CD14-positive monocyte (primary cell): Measurements from ENCODE around the gene ARHGEF7. TPM values are rescaled to one million over a fixed set of nuclear protein-coding genes. Genes with fewer than 3 reads are reported as not detected.

Source experiments
- DNase-seq, 3 donors: peaks; one replicate each; pipeline ENCODE4 v3.0.0-alpha.2; 2011 to 2022
- H2AFZ ChIP-seq: 2 replicates; pipeline ENCODE4 v1.6.0; 2012; ENCODE audit warnings: mild to moderate bottlenecking, low read depth, low read length, inconsistent platforms; ENCODE audit not compliant: insufficient read depth, poor library complexity, severe bottlenecking
- H3K27ac ChIP-seq, 2 donors: 1 replicate in 1 of 2; 2 replicates in 1 of 2; pipeline ENCODE4 v1.5.1; 2012 to 2013; ENCODE audit warnings: low read length in 2 of 2, control low read depth in 1 of 2, inconsistent platforms in 1 of 2, low read depth in 1 of 2, mild to moderate bottlenecking in 1 of 2
- H3K27me3 ChIP-seq, 2 donors: one replicate each; pipeline versions ENCODE4 v1.6.0 to v1.6.1; 2011 to 2013; ENCODE audit warnings: low read length in 2 of 2; ENCODE audit not compliant: control insufficient read depth in 2 of 2, insufficient read depth in 2 of 2
- H3K36me3 ChIP-seq, 2 donors: replicated peaks in 1 of 2; 1 replicate in 1 of 2; 2 replicates in 1 of 2; pipeline versions ENCODE4 v1.5.1 to v1.6.1; 2012 to 2013; ENCODE audit warnings: low read length in 2 of 2, control low read depth in 1 of 2, inconsistent platforms in 1 of 2, mild to moderate bottlenecking in 1 of 2; ENCODE audit not compliant: insufficient read depth in 2 of 2, control insufficient read depth in 1 of 2
- H3K4me1 ChIP-seq, 2 donors: 1 replicate in 1 of 2; 2 replicates in 1 of 2; pipeline versions ENCODE4 v1.5.1 to v1.6.1; 2012 to 2013; ENCODE audit warnings: low read length in 2 of 2, control low read depth in 1 of 2, inconsistent platforms in 1 of 2, mild to moderate bottlenecking in 1 of 2, moderate library complexity in 1 of 2; ENCODE audit not compliant: insufficient read depth in 2 of 2, control insufficient read depth in 1 of 2
- H3K4me2 ChIP-seq: replicated peaks from 2 replicates; pipeline ENCODE3; 2012; ENCODE audit warnings: low read length, moderate library complexity, mild to moderate bottlenecking; ENCODE audit not compliant: poor library complexity, severe bottlenecking; ENCODE audit errors: extremely low read depth
- H3K4me3 ChIP-seq, 3 experiments: fragments of 200-600 bp in 1 of 3; sonication (generic) in 1 of 3; replicated peaks in 1 of 3; 1 replicate in 2 of 3; 2 replicates in 1 of 3; pipeline ENCODE4 v1.5.1; 2011 to 2013; ENCODE audit warnings: low read length in 3 of 3, mild to moderate bottlenecking in 3 of 3, control low read depth in 2 of 3, low read depth in 2 of 3, inconsistent platforms in 1 of 3, moderate library complexity in 1 of 3
- H3K79me2 ChIP-seq: 2 replicates; pipeline ENCODE4 v1.6.0; 2012; ENCODE audit warnings: mild to moderate bottlenecking, control low read depth, inconsistent platforms, low read length, moderate library complexity; ENCODE audit not compliant: insufficient read depth
- H3K9ac ChIP-seq: 2 replicates; pipeline ENCODE4 v1.6.0; 2017; ENCODE audit warnings: low read length, mild to moderate bottlenecking; ENCODE audit not compliant: insufficient read depth, poor library complexity, severe bottlenecking
- H3K9me3 ChIP-seq, 2 donors: replicated peaks in 1 of 2; 1 replicate in 1 of 2; 2 replicates in 1 of 2; pipeline versions ENCODE4 v1.5.1 to v1.6.1; 2012 to 2013; ENCODE audit warnings: low read length in 2 of 2, control low read depth in 1 of 2; ENCODE audit not compliant: control insufficient read depth in 1 of 2, insufficient read depth in 1 of 2
- H4K20me1 ChIP-seq: 2 replicates; pipeline ENCODE4 v1.6.0; 2012; ENCODE audit warnings: mild to moderate bottlenecking, low read length, control low read depth, moderate library complexity; ENCODE audit not compliant: insufficient read depth
- H3K27ac Mint-ChIP-seq, 7 donors: one replicate each; pipeline ENCODE4 v1.8.0; 2020; ENCODE audit warnings: mild to moderate bottlenecking in 7 of 7, mixed read lengths in 7 of 7, moderate library complexity in 6 of 7, inconsistent platforms in 2 of 7
- H3K27me3 Mint-ChIP-seq, 3 donors: one replicate each; pipeline ENCODE4 v1.8.0; 2021 to 2022; ENCODE audit warnings: low read depth in 3 of 3, mild to moderate bottlenecking in 3 of 3, mixed read lengths in 3 of 3, moderate library complexity in 3 of 3, inconsistent platforms in 1 of 3
- H3K36me3 Mint-ChIP-seq, 2 donors: one replicate each; pipeline ENCODE4 v1.8.0; 2020; ENCODE audit warnings: mixed read lengths in 2 of 2, inconsistent platforms in 1 of 2, mild to moderate bottlenecking in 1 of 2
- H3K4me1 Mint-ChIP-seq: one replicate; pipeline ENCODE4 v1.8.0; 2020; ENCODE audit warnings: mild to moderate bottlenecking, mixed read lengths
- H3K4me3 Mint-ChIP-seq, 2 donors: one replicate each; pipeline ENCODE4 v1.8.0; 2020; ENCODE audit warnings: mild to moderate bottlenecking in 2 of 2, mixed read lengths in 2 of 2, moderate library complexity in 1 of 2
- H3K9me3 Mint-ChIP-seq, 7 donors: one replicate each; pipeline ENCODE4 v1.8.0; 2020 to 2022; ENCODE audit warnings: mixed read lengths in 7 of 7, mild to moderate bottlenecking in 6 of 7, moderate library complexity in 6 of 7, inconsistent platforms in 2 of 7
- WGBS: methylation state at CpG from one replicate; pipeline ENCODE4 v1.1.5; 2013; ENCODE audit warnings: missing lambda C conversion rate; ENCODE audit not compliant: insufficient coverage; 5-methylcytosine and 5-hydroxymethylcytosine counted together
- intact Hi-C, 2 donors: fragments of 100-400 bp; cut with micrococcal nuclease; formaldehyde crosslinking; loops; one replicate each; pipeline versions ENCODE4 v1.15.0 to v1.15.1; 2023
- polyA plus RNA-seq, 3 donors: library from polyadenylated mRNA; depleted of rRNA in 1 of 3; unstranded in 2 of 3; stranded (reverse) in 1 of 3; fragments of 300-500 nt in 2 of 3; fragments of >200 nt in 1 of 3; fragmentation: Illumina TruSeq in 2 of 3; gene quantifications; 1 replicate in 2 of 3; 2 replicates in 1 of 3; pipeline ENCODE4 v1.2.3, GENCODE V29; 2012 to 2021
- TF ChIP-seq, protein P1 (sequence below): fragments of 200-600 bp; IDR thresholded peaks from one replicate; pipeline ENCODE4 v1.8.0; 2022; ENCODE audit warnings: antibody characterized with exemption, mild to moderate bottlenecking

ARHGEF7 gene
- polyA plus RNA-seq, 3 donors = 4.6 to 29.0 (median 6.1) TPM

DNA sequence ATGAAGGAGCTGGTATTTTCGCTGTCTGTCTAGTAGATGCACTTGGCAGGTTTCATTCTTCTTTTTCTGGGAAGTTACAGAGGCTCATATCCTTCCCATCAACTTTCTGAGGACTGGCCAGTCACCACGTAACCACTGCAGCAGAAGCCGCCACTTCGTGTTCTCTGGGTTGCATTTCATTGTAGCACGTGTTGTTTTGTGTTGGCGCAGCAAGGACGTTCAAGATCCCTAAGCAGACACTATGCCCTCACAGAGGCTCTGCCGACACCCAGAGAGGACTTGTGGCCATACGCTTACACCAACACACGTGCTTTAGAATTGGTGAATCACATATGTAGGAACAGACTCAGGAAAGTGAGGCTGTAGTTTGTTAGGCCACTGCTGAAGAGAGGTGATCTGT, 163.1 kb downstream of the ARHGEF7 start:
- no peak overlapping the region for H2AFZ ChIP-seq
- 100% methylated on average over 4 of the region's 10 CpGs for WGBS
- no peak overlapping the region for H3K4me3 ChIP-seq
- H3K4me1 ChIP-seq = peaks cover 4 to 8% of the 10 kb centered on the region in 2 donors
- no peak overlapping the region for H3K4me3 Mint-ChIP-seq
- H3K9ac ChIP-seq = no peak overlapping the region
- DNase-seq = no peak
- peaks cover 64 to 97% of the 10 kb centered on the region in 2 donors for H3K36me3 ChIP-seq
- intact Hi-C loops = no loop called here
- H3K36me3 Mint-ChIP-seq = peaks cover 84 to 94% of the 10 kb centered on the region in 2 donors
- H3K9me3 Mint-ChIP-seq = no peaks in the 10 kb centered on the region
- no peak overlapping the region for H3K4me2 ChIP-seq
- no peaks in the 10 kb centered on the region for H3K79me2 ChIP-seq
- peaks cover 0 to 1% (median 0%) of the 10 kb centered on the region in 3 donors for H3K27me3 Mint-ChIP-seq
- no peaks in the 10 kb centered on the region for H4K20me1 ChIP-seq
- no peaks in the 10 kb centered on the region for H3K9me3 ChIP-seq
- H3K4me1 Mint-ChIP-seq = peaks cover 11% of the 10 kb centered on the region
- H3K27ac Mint-ChIP-seq = no peak overlapping the region
- H3K27ac ChIP-seq = no peak overlapping the region
- no peaks in the 10 kb centered on the region for H3K27me3 ChIP-seq
- TF ChIP-seq, protein P1, sequence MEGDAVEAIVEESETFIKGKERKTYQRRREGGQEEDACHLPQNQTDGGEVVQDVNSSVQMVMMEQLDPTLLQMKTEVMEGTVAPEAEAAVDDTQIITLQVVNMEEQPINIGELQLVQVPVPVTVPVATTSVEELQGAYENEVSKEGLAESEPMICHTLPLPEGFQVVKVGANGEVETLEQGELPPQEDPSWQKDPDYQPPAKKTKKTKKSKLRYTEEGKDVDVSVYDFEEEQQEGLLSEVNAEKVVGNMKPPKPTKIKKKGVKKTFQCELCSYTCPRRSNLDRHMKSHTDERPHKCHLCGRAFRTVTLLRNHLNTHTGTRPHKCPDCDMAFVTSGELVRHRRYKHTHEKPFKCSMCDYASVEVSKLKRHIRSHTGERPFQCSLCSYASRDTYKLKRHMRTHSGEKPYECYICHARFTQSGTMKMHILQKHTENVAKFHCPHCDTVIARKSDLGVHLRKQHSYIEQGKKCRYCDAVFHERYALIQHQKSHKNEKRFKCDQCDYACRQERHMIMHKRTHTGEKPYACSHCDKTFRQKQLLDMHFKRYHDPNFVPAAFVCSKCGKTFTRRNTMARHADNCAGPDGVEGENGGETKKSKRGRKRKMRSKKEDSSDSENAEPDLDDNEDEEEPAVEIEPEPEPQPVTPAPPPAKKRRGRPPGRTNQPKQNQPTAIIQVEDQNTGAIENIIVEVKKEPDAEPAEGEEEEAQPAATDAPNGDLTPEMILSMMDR = no peak

DNA sequence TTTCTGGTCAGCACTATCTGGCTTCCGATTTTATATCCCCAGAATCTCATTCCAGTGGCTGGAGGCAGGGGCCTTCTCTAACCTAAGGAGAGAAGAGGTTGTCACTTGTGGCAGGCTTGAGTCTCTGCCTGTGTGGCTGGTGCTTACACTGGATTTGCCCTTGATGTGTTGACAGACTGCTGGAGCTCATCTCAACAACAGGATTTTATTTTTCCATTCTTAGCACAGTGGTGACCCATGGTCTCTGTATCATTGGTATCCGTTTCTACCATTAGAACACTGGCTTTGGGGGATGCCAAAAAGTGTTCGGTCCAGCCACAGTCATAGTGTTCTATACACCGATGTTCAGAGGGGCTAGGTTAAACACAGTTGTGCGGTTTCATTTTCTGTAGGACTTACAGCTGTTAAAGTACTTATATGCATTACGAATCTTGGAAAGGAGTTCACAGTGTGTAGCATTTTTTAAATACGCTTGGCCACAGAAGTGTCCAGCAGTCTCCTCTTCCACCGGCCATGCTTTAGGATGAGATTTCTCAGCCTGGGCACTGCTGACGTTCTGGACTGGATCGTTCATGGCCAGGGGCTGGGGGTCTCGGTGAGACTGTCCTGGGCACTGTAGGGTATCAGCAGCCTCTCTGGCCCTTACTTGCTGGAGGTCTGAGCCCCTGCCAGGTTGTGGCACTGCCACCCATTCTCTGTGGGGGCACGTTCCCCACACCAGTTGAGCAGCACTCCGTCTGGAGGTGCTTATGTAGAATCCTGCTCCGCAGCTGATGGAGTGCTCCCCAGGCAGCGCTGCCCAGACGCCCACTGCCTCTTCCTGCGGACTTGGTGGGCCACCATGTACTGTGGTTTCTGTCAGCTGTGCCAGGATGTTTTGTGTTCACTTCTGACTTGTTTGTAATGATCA, 163.9 kb downstream of the ARHGEF7 start:
- Histone ChIP-seq H3K9me3 (no peaks in the 10 kb centered on the region), H3K27me3 (no peaks in the 10 kb centered on the region), H3K4me1 (peaks cover 4 to 8% of the 10 kb centered on the region in 2 donors), H3K79me2 (no peaks in the 10 kb centered on the region), H3K36me3 (peaks cover 67 to 97% of the 10 kb centered on the region in 2 donors), H3K9ac (no peak overlapping the region), H2AFZ (no peak overlapping the region), H3K27ac (no peak overlapping the region), H4K20me1 (no peaks in the 10 kb centered on the region), H3K4me3 (no peak overlapping the region), H3K4me2 (no peak overlapping the region)
- peak overlapping the region in 1 of 7 donors; percentile 4 for H3K27ac Mint-ChIP-seq
- H3K4me3 Mint-ChIP-seq = no peak overlapping the region
- H3K36me3 Mint-ChIP-seq = peaks cover 85 to 95% of the 10 kb centered on the region in 2 donors
- DNase-seq = no peak
- H3K4me1 Mint-ChIP-seq = peaks cover 11% of the 10 kb centered on the region
- WGBS = 99% methylated on average over 16 of the region's 17 CpGs
- H3K27me3 Mint-ChIP-seq = peaks cover 0 to 1% (median 0%) of the 10 kb centered on the region in 3 donors
- intact Hi-C loops = no loop called here
- TF ChIP-seq, protein P1 = no peak
- no peaks in the 10 kb centered on the region for H3K9me3 Mint-ChIP-seq
